Tibial artery (tissue), 4 donors: ENCODE measurements around the gene AURKB.
A peak's percentile ranks its signal among the peaks of the same experiment; 100 is the strongest.

Experiments used
- DNase-seq, 2 donors: peaks; one replicate each; pipeline ENCODE4 v3.0.0-alpha.2; 2019
- H3K27ac ChIP-seq, 2 donors: fragments of 200-600 bp; sonication (generic) in 1 of 2; 1 replicate in 1 of 2; 2 replicates in 1 of 2; pipeline ENCODE4 v1.5.1; 2018 to 2019; ENCODE audit warnings: mild to moderate bottlenecking in 1 of 2
- H3K27me3 ChIP-seq, 2 donors: fragments of 200-600 bp; sonication (generic) in 1 of 2; one replicate each; pipeline versions ENCODE4 v1.5.1 to v1.6.0; 2016 to 2019
- H3K36me3 ChIP-seq, 3 donors: fragments of 200-600 bp; sonication (generic) in 2 of 3; one replicate each; pipeline ENCODE4 v1.5.1; 2016 to 2019; ENCODE audit warnings: mild to moderate bottlenecking in 2 of 3
- H3K4me1 ChIP-seq, 4 donors: fragments of 200-600 bp; sonication (generic) in 2 of 4; 1 replicate in 3 of 4; 2 replicates in 1 of 4; pipeline ENCODE4 v1.5.1; 2016 to 2019
- H3K4me3 ChIP-seq, 2 donors: fragments of 200-600 bp; sonication (generic) in 1 of 2; 1 replicate in 1 of 2; 2 replicates in 1 of 2; pipeline ENCODE4 v1.5.1; 2018 to 2019; ENCODE audit warnings: mild to moderate bottlenecking in 2 of 2
- H3K9me3 ChIP-seq, 3 donors: fragments of 200-600 bp; sonication (generic) in 1 of 3; one replicate each; pipeline ENCODE4 v1.5.1; 2016 to 2019
- intact Hi-C: fragments of 100-400 bp; cut with DNase I; formaldehyde crosslinking; loops from one replicate; pipeline ENCODE4 v1.15.0; 2023; ENCODE audit warnings: low total_unique reads
- TF ChIP-seq, protein P1 (sequence below), 2 experiments: fragments of 200-600 bp in 1 of 2; fragments of 450-650 bp in 1 of 2; IDR thresholded peaks; one replicate each; pipeline ENCODE4 v1.5.1; 2017 to 2019; ENCODE audit warnings: antibody characterized with exemption in 2 of 2, mild to moderate bottlenecking in 1 of 2, moderate library complexity in 1 of 2

Gene AURKB

GRCh38 chr17:8161289-8162232 lies 48.8 kb downstream of the AURKB start:
- DNase-seq, result no peak
- H3K4me1 ChIP-seq, result peaks cover 0 to 69% (median 45%) of the 10 kb centered on the region in 4 donors
- intact Hi-C loops, result loop anchor here (2.0 to 5.0 kb wide), 2 partner anchors 25 to 39 kb away; partner anchors contain the start of gene HES7
- H3K27ac ChIP-seq, result peak overlapping the region; percentile 99 to 100
- H3K9me3 ChIP-seq, result no peaks in the 10 kb centered on the region
- TF ChIP-seq, protein P1, sequence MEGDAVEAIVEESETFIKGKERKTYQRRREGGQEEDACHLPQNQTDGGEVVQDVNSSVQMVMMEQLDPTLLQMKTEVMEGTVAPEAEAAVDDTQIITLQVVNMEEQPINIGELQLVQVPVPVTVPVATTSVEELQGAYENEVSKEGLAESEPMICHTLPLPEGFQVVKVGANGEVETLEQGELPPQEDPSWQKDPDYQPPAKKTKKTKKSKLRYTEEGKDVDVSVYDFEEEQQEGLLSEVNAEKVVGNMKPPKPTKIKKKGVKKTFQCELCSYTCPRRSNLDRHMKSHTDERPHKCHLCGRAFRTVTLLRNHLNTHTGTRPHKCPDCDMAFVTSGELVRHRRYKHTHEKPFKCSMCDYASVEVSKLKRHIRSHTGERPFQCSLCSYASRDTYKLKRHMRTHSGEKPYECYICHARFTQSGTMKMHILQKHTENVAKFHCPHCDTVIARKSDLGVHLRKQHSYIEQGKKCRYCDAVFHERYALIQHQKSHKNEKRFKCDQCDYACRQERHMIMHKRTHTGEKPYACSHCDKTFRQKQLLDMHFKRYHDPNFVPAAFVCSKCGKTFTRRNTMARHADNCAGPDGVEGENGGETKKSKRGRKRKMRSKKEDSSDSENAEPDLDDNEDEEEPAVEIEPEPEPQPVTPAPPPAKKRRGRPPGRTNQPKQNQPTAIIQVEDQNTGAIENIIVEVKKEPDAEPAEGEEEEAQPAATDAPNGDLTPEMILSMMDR (IDR thresholded peaks at IDR 0.05), result no peak
- H3K36me3 ChIP-seq, result peaks cover 0 to 21% (median 19%) of the 10 kb centered on the region in 3 donors
- H3K4me3 ChIP-seq, result peak overlapping the region; percentile 85 to 99
- H3K27me3 ChIP-seq, result no peaks in the 10 kb centered on the region

GRCh38 chr17:8160741-8161221 lies 49.6 kb downstream of the AURKB start:
- Histone ChIP-seq H3K27ac (peak overlapping the region; percentile 99 to 100), H3K4me3 (peak overlapping the region; percentile 0 to 85), H3K4me1 (peaks cover 0 to 69% (median 45%) of the 10 kb centered on the region in 4 donors), H3K9me3 (no peaks in the 10 kb centered on the region), H3K36me3 (peaks cover 0 to 21% (median 19%) of the 10 kb centered on the region in 3 donors), H3K27me3 (no peaks in the 10 kb centered on the region)
- no peak for DNase-seq
- TF ChIP-seq, protein P1 (IDR thresholded peaks at IDR 0.05), result no peak
- intact Hi-C loops, result loop anchor here (2.0 to 5.0 kb wide), 2 partner anchors 24 to 38 kb away; partner anchors contain the start of gene HES7

GRCh38 chr17:8160224-8160577 lies 50.2 kb downstream of the AURKB start:
- Histone ChIP-seq H3K4me1 (peaks cover 0 to 69% (median 45%) of the 10 kb centered on the region in 4 donors), H3K36me3 (peaks cover 0 to 25% (median 19%) of the 10 kb centered on the region in 3 donors), H3K27ac (peak overlapping the region; percentile 99 to 100), H3K4me3 (no peak overlapping the region), H3K27me3 (no peaks in the 10 kb centered on the region), H3K9me3 (no peaks in the 10 kb centered on the region)
- TF ChIP-seq, protein P1 (IDR thresholded peaks at IDR 0.05), result no peak
- intact Hi-C loops, result loop anchor here (2.0 to 5.0 kb wide), 2 partner anchors 23 to 38 kb away; partner anchors contain the start of gene HES7
- no peak for DNase-seq

DNA sequence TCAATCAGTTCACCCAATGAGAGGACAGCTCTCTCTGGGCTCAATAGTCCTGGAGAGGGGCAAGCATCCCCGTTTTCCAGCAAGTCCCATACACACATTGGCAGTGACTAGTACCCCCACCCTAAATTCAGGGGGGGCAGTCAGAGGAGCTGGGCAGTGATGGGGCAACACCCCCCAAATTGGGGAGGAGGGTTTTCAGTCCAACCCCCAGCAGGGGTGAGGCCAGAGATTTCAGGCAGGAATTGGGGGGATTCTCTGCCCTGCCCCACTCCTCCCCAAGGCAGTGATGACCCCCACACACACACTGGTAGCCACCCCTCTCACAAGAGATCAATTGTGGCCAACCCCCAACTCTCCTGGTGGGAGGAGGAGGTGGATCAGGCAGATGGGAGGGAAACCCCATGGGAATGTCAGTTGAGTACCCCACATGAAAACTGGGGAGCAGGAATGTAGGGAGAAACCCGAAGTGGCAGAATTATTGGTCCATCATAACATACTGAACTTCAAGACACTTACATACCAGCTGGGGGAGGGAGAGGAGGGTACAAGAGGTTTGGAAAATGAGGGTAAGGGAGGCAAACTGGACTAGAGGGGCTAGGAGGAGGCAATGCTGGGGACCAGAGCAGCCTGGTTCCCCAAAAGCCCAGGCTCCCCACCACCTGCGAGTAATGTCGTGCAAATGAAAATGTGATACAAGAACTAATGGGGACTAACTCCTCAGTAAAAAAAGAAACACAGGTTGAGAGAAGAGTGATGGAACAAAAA lies 50.7 kb downstream of the AURKB start:
- TF ChIP-seq, protein P1 (IDR thresholded peaks at IDR 0.05), result peak in 1 of 2 experiments; percentile 4
- Histone ChIP-seq H3K36me3 (peaks cover 0 to 26% (median 19%) of the 10 kb centered on the region in 3 donors), H3K27ac (peak overlapping the region; percentile 99 to 100), H3K4me1 (peaks cover 0 to 68% (median 42%) of the 10 kb centered on the region in 4 donors), H3K27me3 (no peaks in the 10 kb centered on the region), H3K4me3 (no peak overlapping the region), H3K9me3 (no peaks in the 10 kb centered on the region)
- intact Hi-C loops, result loop anchor here (2.0 to 10.0 kb wide), 3 partner anchors 23 to 315 kb away; partner anchors contain the start of gene HES7
- DNase-seq, result no peak

DNA sequence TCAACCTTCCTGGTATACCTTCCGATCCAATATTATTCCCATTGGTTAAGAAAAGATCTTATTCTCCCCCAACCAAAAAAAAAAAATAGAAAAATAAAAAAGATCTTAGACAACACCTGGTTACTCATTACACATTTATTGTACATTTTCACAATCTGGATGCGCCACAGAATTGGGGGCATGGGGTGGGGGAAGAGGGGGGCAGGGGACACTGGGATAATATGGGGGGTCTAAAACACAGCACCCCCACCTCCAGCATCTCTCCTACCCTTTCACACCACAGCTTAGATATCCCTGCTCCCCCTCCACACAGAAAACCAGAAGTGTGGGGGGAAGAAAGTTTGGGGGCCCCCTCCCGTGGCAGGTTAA lies 51.4 kb downstream of the AURKB start:
- peaks cover 0 to 61% (median 36%) of the 10 kb centered on the region in 4 donors for H3K4me1 ChIP-seq
- DNase-seq, result no peak
- TF ChIP-seq, protein P1 (IDR thresholded peaks at IDR 0.05), result no peak
- H3K27me3 ChIP-seq, result no peaks in the 10 kb centered on the region
- peaks cover 0 to 26% (median 19%) of the 10 kb centered on the region in 3 donors for H3K36me3 ChIP-seq
- intact Hi-C loops, result loop anchor here (10.0 kb wide), 1 partner anchor 314 kb away; no protein-coding TSS in a partner anchor
- peak overlapping the region; percentile 99 to 100 for H3K27ac ChIP-seq
- H3K4me3 ChIP-seq, result no peak overlapping the region
- no peaks in the 10 kb centered on the region for H3K9me3 ChIP-seq
